DOHH2 (cell line): ENCODE data around the gene CIAO3.

ENCODE experiments used
- H3F3A ChIP-seq: fragments of 200-600 bp; sonication (generic), shearing (Covaris generic); 2 replicates; pipeline ENCODE4 v1.6.0; 2016; ENCODE audit warnings: antibody characterized with exemption, mild to moderate bottlenecking; ENCODE audit not compliant: control insufficient read depth, insufficient read depth
- H3K27ac ChIP-seq: fragments of 200-600 bp; sonication (generic); 2 replicates; pipeline ENCODE4 v1.5.1; 2014; ENCODE audit warnings: low read depth, mild to moderate bottlenecking, low read length, moderate library complexity
- H3K27me3 ChIP-seq: fragments of 200-600 bp; sonication (generic); 2 replicates; pipeline ENCODE4 v1.6.1; 2014; ENCODE audit warnings: mild to moderate bottlenecking, low read length, mixed read lengths; ENCODE audit not compliant: control insufficient read depth
- H3K36me3 ChIP-seq: fragments of 200-600 bp; sonication (generic); 2 replicates; pipeline ENCODE4 v1.6.1; 2014; ENCODE audit warnings: mild to moderate bottlenecking, low read length, moderate library complexity, mixed read lengths; ENCODE audit not compliant: control insufficient read depth
- H3K4me1 ChIP-seq: fragments of 200-600 bp; sonication (generic); 2 replicates; pipeline ENCODE4 v1.6.1; 2014; ENCODE audit warnings: mild to moderate bottlenecking, low read length, mixed read lengths; ENCODE audit not compliant: control insufficient read depth
- H3K4me2 ChIP-seq: fragments of 200-600 bp; sonication (generic); 2 replicates; pipeline ENCODE4 v1.6.0; 2014; ENCODE audit warnings: mild to moderate bottlenecking, low read length, moderate library complexity
- H3K4me3 ChIP-seq: fragments of 200-600 bp; sonication (generic); 2 replicates; pipeline ENCODE4 v1.5.1; 2014; ENCODE audit warnings: mild to moderate bottlenecking, low read length, mixed read lengths
- H3K79me2 ChIP-seq: fragments of 200-600 bp; sonication (generic); 2 replicates; pipeline ENCODE4 v1.6.1; 2014; ENCODE audit warnings: mild to moderate bottlenecking, low read length, mixed read lengths; ENCODE audit not compliant: control insufficient read depth
- H3K9me2 ChIP-seq: fragments of 200-600 bp; sonication (generic); replicated peaks from 2 replicates; pipeline ENCODE4 v1.6.1; 2014; ENCODE audit warnings: mild to moderate bottlenecking, low read length, mixed read lengths; ENCODE audit not compliant: control insufficient read depth
- H3K9me3 ChIP-seq: fragments of 200-600 bp; sonication (generic); 2 replicates; pipeline ENCODE4 v1.6.1; 2014; ENCODE audit warnings: antibody characterized with exemption, low read length, mixed read lengths; ENCODE audit not compliant: control insufficient read depth, insufficient read depth
- H4K20me1 ChIP-seq: fragments of 200-600 bp; sonication (generic); 2 replicates; pipeline ENCODE4 v1.6.0; 2014; ENCODE audit warnings: low read depth, mild to moderate bottlenecking, antibody characterized with exemption, low read length, moderate library complexity; ENCODE audit not compliant: control insufficient read depth, insufficient read depth
- EZH2phosphoT487 ChIP-seq: fragments of 200-600 bp; sonication (generic); IDR thresholded peaks from 2 replicates; pipeline ENCODE4 v1.6.1; 2017; ENCODE audit warnings: borderline replicate concordance, mild to moderate bottlenecking, antibody characterized with exemption, low read length, moderate library complexity, mixed read lengths
- TF ChIP-seq, protein P1 (sequence below): fragments of 200-600 bp; sonication (generic); IDR thresholded peaks from one replicate; pipeline ENCODE4 v1.5.1; 2014; ENCODE audit warnings: antibody characterized with exemption, mild to moderate bottlenecking, low read depth, low read length; ENCODE audit not compliant: poor library complexity, severe bottlenecking

CIAO3 gene

DNA sequence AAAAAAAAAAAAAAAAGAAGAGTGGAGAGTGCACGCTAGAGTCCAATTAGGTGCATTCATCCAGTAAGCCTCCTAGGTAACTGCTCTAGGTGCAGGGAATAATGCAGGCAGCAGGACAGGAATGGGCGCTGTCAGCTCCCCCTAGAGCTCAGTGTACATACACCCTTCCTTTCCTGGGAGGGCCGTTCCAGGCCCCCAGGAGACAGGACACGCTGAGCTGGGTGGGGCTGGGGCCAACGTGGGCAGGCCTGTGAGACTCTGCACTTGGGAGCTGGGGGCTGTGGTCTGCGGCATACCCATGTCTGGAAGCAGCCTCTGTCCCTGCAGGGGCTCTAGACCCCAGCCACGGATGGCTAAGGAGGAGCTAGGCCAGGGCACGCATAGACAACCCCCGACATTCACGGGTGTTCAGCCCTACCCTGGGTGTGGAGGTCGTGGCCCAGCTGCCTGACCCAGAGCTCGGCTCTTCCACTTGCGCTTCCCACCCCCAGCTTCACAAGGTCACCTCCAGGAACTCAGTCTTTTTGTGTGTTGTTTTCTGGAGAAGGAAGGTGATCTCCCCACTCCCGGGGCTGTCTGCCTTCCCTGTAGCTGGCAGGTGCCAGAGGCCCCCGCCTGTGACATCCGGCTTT lies 20.9 kb downstream of the CIAO3 start:
- Histone ChIP-seq H3K79me2 (peaks cover 11% of the 10 kb centered on the region), H3K4me3 (peak overlapping the region; percentile 99), H4K20me1 (peaks cover 8% of the 10 kb centered on the region; the same call in 1 of the 2 replicates), H3K27me3 (peaks cover 12% of the 10 kb centered on the region), H3K9me3 (no peaks in the 10 kb centered on the region), H3K4me1 (peaks cover 62% of the 10 kb centered on the region), H3K9me2 (no peaks in the 10 kb centered on the region), H3K4me2 (peak overlapping the region; percentile 96), H3K36me3 (peaks cover 26% of the 10 kb centered on the region), H3F3A (peaks cover 7% of the 10 kb centered on the region; the same call in 1 of the 2 replicates), H3K27ac (peak overlapping the region; percentile 93)
- TF ChIP-seq EZH2phosphoT487: no peak
- TF ChIP-seq, protein P1, sequence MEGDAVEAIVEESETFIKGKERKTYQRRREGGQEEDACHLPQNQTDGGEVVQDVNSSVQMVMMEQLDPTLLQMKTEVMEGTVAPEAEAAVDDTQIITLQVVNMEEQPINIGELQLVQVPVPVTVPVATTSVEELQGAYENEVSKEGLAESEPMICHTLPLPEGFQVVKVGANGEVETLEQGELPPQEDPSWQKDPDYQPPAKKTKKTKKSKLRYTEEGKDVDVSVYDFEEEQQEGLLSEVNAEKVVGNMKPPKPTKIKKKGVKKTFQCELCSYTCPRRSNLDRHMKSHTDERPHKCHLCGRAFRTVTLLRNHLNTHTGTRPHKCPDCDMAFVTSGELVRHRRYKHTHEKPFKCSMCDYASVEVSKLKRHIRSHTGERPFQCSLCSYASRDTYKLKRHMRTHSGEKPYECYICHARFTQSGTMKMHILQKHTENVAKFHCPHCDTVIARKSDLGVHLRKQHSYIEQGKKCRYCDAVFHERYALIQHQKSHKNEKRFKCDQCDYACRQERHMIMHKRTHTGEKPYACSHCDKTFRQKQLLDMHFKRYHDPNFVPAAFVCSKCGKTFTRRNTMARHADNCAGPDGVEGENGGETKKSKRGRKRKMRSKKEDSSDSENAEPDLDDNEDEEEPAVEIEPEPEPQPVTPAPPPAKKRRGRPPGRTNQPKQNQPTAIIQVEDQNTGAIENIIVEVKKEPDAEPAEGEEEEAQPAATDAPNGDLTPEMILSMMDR: peak; percentile 34

DNA sequence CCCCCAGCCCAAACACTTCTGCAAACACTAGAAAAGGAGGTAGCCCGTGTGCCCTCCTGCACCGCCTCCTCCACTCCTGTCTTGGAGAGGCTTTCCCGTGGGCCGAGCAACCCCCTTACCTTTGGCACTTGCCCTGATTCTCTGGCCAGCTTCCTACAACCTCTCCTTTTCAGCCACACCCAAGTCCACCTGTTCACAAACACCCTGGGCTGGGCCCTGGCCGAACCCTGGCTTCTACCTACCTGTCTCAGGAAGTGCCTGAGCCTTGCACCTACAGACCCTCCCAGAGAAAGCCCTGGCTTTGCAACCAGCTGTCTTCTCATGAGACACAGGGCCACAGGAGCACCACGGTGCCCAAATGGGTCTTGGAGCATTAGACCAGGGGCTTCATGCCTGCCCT lies 21.9 kb downstream of the CIAO3 start:
- H4K20me1 ChIP-seq: peaks cover 8% of the 10 kb centered on the region; the same call in 1 of the 2 replicates
- no peaks in the 10 kb centered on the region for H3K9me2 ChIP-seq
- H3K27ac ChIP-seq: no peak overlapping the region
- H3K4me2 ChIP-seq: peak overlapping the region; percentile 96
- TF ChIP-seq, protein P1: no peak
- TF ChIP-seq EZH2phosphoT487: no peak
- peaks cover 7% of the 10 kb centered on the region; the same call in 1 of the 2 replicates for H3F3A ChIP-seq
- H3K27me3 ChIP-seq: peaks cover 12% of the 10 kb centered on the region
- H3K79me2 ChIP-seq: peaks cover 11% of the 10 kb centered on the region
- peak overlapping the region; percentile 99 for H3K4me3 ChIP-seq
- H3K4me1 ChIP-seq: peaks cover 63% of the 10 kb centered on the region
- H3K36me3 ChIP-seq: peaks cover 26% of the 10 kb centered on the region
- no peaks in the 10 kb centered on the region for H3K9me3 ChIP-seq

DNA sequence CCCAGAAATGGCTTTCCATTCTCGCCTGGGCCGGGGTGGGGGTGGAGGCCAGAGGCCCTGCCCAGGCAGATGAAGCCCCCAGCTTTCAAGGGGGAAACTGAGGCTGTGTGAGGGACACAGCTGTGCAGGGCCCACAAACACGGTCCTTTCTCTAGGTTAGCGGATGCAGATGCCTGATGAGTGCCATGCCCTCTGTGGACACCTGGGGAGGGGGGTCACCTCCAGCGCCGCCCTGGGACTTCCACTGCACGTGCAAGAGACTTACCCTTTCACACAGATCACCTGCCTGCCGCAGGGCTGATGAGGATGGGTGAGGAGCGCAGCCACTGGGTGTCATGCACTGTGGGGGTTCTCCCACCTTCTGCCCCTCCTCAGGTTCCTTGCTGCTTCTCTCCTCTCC lies 22.4 kb downstream of the CIAO3 start:
- H3K4me1 ChIP-seq: peaks cover 58% of the 10 kb centered on the region
- TF ChIP-seq EZH2phosphoT487: no peak
- TF ChIP-seq, protein P1: no peak

More for the DNA sequence above, 22.4 kb downstream of the CIAO3 start:
- Histone ChIP-seq H4K20me1 (peaks cover 6% of the 10 kb centered on the region; the same call in 1 of the 2 replicates), H3K9me2 (no peaks in the 10 kb centered on the region), H3K27ac (no peak overlapping the region), H3K27me3 (peaks cover 12% of the 10 kb centered on the region), H3K79me2 (peaks cover 11% of the 10 kb centered on the region), H3K9me3 (no peaks in the 10 kb centered on the region), H3K36me3 (peaks cover 23% of the 10 kb centered on the region), H3K4me2 (no peak overlapping the region), H3K4me3 (no peak overlapping the region), H3F3A (peaks cover 7% of the 10 kb centered on the region; the same call in 1 of the 2 replicates)
